Mucosa of descending colon (tissue), 3 donors: ENCODE measurements around the gene SART3. TPM values are rescaled to one million over a fixed set of nuclear protein-coding genes. Genes with fewer than 3 reads are reported as not detected.

ENCODE experiments used
- ATAC-seq: fragments of 200-7000 bp; cut with Tn5 transposase; one replicate; pipeline ENCODE4 v1.9.1; 2020; ENCODE audit warnings: mild to moderate bottlenecking, moderate library complexity
- DNase-seq, 3 donors: peaks; one replicate each; pipeline ENCODE4 v3.0.0-alpha.2; 2020
- H3K36me3 ChIP-seq: fragments of 200-600 bp; one replicate; pipeline ENCODE4 v1.8.0; 2021; ENCODE audit warnings: low read depth, mild to moderate bottlenecking
- H3K4me1 ChIP-seq: fragments of 200-600 bp; one replicate; pipeline ENCODE4 v1.8.0; 2021; ENCODE audit warnings: low read depth, mild to moderate bottlenecking
- H3K4me3 ChIP-seq: fragments of 200-600 bp; one replicate; pipeline ENCODE4 v1.8.0; 2021; ENCODE audit warnings: mild to moderate bottlenecking
- H3K9me3 ChIP-seq: fragments of 200-600 bp; one replicate; pipeline ENCODE4 v1.8.0; 2021; ENCODE audit warnings: mild to moderate bottlenecking
- CTCF ChIP-seq: fragments of 200-600 bp; IDR thresholded peaks from one replicate; pipeline ENCODE4 v1.8.0; 2022; ENCODE audit warnings: antibody characterized with exemption, mild to moderate bottlenecking
- intact Hi-C, 2 donors: fragments of 100-400 bp; cut with DNase I in 1 of 2; cut with micrococcal nuclease in 1 of 2; formaldehyde crosslinking; loops; one replicate each; pipeline versions ENCODE4 v1.11.0 to v1.11.1; 2022; cut with DNase I, micrococcal nuclease
- total RNA-seq, 3 donors: library from RNA; stranded (reverse); fragmentation: NEBNext Ultra II Directional in 2 of 3; extraction: Animal tissue kit (Norgen Biotek cat#: 25700) in 2 of 3; gene quantifications; one replicate each; pipeline versions ENCODE4 v1.2.1 to v1.2.4, GENCODE V29; 2021 to 2023
- donor health status: DM: no; HTN: no; CAD: no; lungs with moderate emphysema.
- donor health status: DM: no; HTN: no; CAD: no.
- donor health status: DM: no; HTN: yes; CAD: no.

The SART3 gene
- total RNA-seq, 3 donors from 2014 or later, result 42.0 to 47.7 (median 47.6) TPM

DNA sequence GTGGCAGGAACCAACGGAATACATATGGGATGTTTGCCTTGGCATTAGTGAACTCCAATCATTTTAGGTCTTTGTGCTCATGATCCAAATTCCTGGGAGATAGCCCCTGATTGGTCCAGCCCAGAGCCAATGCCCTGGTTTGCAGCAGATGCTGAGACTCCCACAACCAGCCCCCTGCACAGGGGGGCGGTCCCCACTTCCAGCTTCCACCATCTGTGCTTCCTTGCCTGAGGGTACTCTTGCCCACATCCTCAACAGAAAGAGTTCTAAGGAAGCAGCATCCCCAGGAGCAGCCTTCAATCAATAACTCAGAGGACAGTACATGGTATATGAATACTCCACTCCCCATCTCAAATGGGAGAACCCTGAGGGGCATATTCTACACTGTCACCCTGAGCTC is 85.6 kb downstream of the SART3 start:
- DNase-seq (no peak), ATAC-seq (no peak)
- Histone ChIP-seq H3K9me3 (no peaks in the 10 kb centered on the region), H3K4me3 (no peak overlapping the region), H3K36me3 (no peaks in the 10 kb centered on the region), H3K4me1 (no peaks in the 10 kb centered on the region)
- TF ChIP-seq CTCF, result no peak
- intact Hi-C loops, result no loop called here

GRCh38 chr12:108473400-108474055 is 87.4 kb downstream of the SART3 start:
- H3K4me1 ChIP-seq, result no peaks in the 10 kb centered on the region
- no peak overlapping the region for H3K4me3 ChIP-seq
- TF ChIP-seq CTCF, result no peak
- DNase-seq, result no peak
- ATAC-seq, result no peak
- intact Hi-C loops, result no loop called here
- no peaks in the 10 kb centered on the region for H3K36me3 ChIP-seq
- H3K9me3 ChIP-seq, result no peaks in the 10 kb centered on the region

Other genes starting within 250 kb of the SART3 start
- gene CMKLR1, start 221.9 kb downstream of the SART3 start, total RNA-seq, result 10 to 100 TPM in 2 of 3 donors, 1 to 10 TPM in 1; 4.4 to 15.7 (median 10.8) TPM
- gene FICD, start 45.9 kb downstream of the SART3 start, total RNA-seq, result 1 to 10 TPM; 3.2 to 6.0 (median 5.1) TPM
- 100 to 1,000 TPM in 2 of 3 donors, 10 to 100 TPM in 1; 94.7 to 155 (median 107) TPM for gene ISCU, start 1.4 kb upstream of the SART3 start, total RNA-seq
- 1 to 10 TPM; 4.1 to 7.0 (median 5.1) TPM for gene TMEM119, start 36.9 kb upstream of the SART3 start, total RNA-seq
- 1 to 10 TPM; 3.3 to 6.5 (median 6.0) TPM for gene SELPLG, start 72.7 kb upstream of the SART3 start, total RNA-seq
- 100 to 1,000 TPM in 2 of 3 donors, 10 to 100 TPM in 1; 80.5 to 328 (median 123) TPM for gene CORO1C, start 170.3 kb upstream of the SART3 start, total RNA-seq